Measurements from ENCODE around the gene ILKAP. TPM values are rescaled to one million over a fixed set of nuclear protein-coding genes. Genes with fewer than 3 reads are reported as not detected.

ILKAP gene
- total and polyA plus RNA-seq, 2 of the 4 experiments (the other 2 are of a cell fraction), result 13.3 to 44.2 TPM

DNA sequence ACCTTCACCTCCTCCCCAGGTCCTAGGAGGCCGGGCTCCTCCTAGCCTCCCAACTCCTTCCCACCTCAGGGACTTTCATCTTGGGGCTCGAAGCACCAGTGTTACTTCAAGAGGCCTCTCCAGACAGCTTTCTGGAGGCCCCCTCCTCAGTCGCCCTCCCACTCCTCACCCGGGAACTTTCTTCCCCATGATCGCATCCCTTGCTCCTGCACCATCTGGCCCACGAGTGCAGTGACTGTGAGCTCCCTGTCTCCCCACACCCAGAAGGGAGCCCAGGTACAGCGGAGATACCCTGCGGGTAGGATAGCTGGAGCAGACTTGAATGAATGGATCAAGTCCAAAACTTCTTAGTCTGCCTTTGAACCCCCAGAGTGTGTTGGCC lies 38.6 kb downstream of the ILKAP start (continued):
- TF ChIP-seq, protein P1, sequence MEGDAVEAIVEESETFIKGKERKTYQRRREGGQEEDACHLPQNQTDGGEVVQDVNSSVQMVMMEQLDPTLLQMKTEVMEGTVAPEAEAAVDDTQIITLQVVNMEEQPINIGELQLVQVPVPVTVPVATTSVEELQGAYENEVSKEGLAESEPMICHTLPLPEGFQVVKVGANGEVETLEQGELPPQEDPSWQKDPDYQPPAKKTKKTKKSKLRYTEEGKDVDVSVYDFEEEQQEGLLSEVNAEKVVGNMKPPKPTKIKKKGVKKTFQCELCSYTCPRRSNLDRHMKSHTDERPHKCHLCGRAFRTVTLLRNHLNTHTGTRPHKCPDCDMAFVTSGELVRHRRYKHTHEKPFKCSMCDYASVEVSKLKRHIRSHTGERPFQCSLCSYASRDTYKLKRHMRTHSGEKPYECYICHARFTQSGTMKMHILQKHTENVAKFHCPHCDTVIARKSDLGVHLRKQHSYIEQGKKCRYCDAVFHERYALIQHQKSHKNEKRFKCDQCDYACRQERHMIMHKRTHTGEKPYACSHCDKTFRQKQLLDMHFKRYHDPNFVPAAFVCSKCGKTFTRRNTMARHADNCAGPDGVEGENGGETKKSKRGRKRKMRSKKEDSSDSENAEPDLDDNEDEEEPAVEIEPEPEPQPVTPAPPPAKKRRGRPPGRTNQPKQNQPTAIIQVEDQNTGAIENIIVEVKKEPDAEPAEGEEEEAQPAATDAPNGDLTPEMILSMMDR (conservative IDR thresholded peaks at IDR 0.05; ENCODE audit: low read depth, low read length), result no peak
- no peak for TF ChIP-seq FOS (IDR thresholded peaks at IDR 0.05; ENCODE audit: low read depth, low read length)
- TF ChIP-seq CEBPB (IDR thresholded peaks at IDR 0.05; ENCODE audit: low read depth, low read length), result no peak

DNA sequence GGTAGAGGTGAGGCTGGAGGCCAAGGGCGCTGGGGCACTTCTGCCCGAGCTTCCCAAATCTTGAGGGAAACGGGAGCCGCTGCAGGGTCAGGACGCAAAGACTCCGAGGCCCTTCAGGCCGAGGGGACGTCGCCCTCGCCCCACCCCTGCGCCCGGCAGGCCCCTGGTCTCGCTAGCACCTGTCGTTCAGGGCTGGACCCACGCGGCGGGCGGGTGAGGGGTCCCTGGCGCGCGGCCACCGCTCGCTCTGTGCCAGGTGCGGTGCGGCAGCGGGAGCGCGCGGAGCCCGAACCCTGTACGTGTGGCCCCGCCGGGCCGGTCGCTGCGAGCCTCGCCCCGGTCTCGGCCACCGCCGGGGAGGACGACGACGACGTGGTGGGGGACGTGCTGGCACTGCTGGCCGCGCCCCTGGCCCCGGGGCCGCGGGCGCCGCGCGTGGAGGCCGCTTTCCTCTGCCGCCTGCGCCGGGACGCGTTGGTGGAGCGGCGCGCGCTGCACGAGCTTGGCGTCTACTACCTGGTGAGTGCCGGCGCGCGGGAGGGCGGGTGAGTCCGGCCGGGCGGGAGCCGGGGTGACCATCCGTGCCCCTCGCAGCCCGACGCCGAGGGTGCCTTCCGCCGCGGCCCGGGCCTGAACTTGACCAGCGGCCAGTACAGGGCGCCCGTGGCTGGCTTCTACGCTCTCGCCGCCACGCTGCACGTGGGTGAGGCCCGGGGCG lies 39.9 kb downstream of the ILKAP start:
- peak overlapping the region; percentile 66 for H2AFZ ChIP-seq (replicated peaks; ENCODE audit: low read length, poor library complexity)
- no peak overlapping the region for H4K91ac ChIP-seq (ENCODE audit: insufficient read depth, low read depth, low read length)
- 0 out of 2 replicates have a peak overlapping the region, but pooled peaks have one; percentile 5 for H2AK5ac ChIP-seq (ENCODE audit: low read depth, low read length)
- dilution Hi-C loops (cut with HindIII; ENCODE audit: low sequenced_read_pairs, unreplicated experiment) (no loop called here), intact Hi-C loops (cut with micrococcal nuclease) (no loop called here), in situ Hi-C loops (cut with MboI; ENCODE audit: low sequenced_read_pairs) (no loop called here)
- no peak overlapping the region for H3K14ac ChIP-seq (replicated peaks; ENCODE audit: low read depth, low read length)
- ChIA-PET CTCF (interaction anchor here (0.5 kb wide), 2 partner anchors 11 to 39 kb away, joined by 3 to 5 read pairs; no protein-coding TSS in a partner anchor), POLR2A (ENCODE audit: unreplicated experiment) (no interaction called here)
- H3K27ac ChIP-seq (ENCODE audit: insufficient read depth, low read length), result no peak overlapping the region
- H3K23ac ChIP-seq (ENCODE audit: low read depth, low read length), result no peak overlapping the region
- no peak overlapping the region for H2BK120ac ChIP-seq (ENCODE audit: low read depth, low read length)
- H3K9me1 ChIP-seq (ENCODE audit: insufficient read depth, low read length), result peaks cover 17% of the 10 kb centered on the region
- WGBS, 2 experiments (ENCODE audit: extremely low coverage in 2 of 2, insufficient read length in 1 of 2), result 18% methylated on average over 56 of the region's 95 CpGs; no CpG with 5 or more reads in 1 of the 2 experiments
- no peak overlapping the region for H3K56ac ChIP-seq (ENCODE audit: extremely low read depth, insufficient read depth, low read length)
- no peak overlapping the region for H2BK5ac ChIP-seq (ENCODE audit: low read depth, low read length, poor library complexity, severe bottlenecking)
- H3K79me1 ChIP-seq (ENCODE audit: low read depth in 1 of 2, low read length in 2 of 2), result peaks cover 3 to 14% of the 10 kb centered on the region in 2 experiments; a peak in 3 of 4 replicates
- H3K4me3 ChIP-seq (ENCODE audit: insufficient read depth, low read depth, low read length), result no peak overlapping the region
- H3K18ac ChIP-seq (ENCODE audit: low read depth, low read length), result no peak overlapping the region
- peaks cover 2% of the 10 kb centered on the region; the same call in 1 of the 2 replicates for H3K27me3 ChIP-seq (ENCODE audit: control insufficient read depth, insufficient read depth, low read length)
- BruUV-seq (replicated peaks), result no TSS peak
- DNase-seq, result no peak
- H2AK9ac ChIP-seq (replicated peaks; ENCODE audit: low read depth, low read length, poor library complexity), result no peak overlapping the region
- H4K20me1 ChIP-seq (ENCODE audit: insufficient read depth, low read length), result no peaks in the 10 kb centered on the region
- no peak overlapping the region for H4K5ac ChIP-seq (ENCODE audit: low read depth, low read length)
- no peak for ATAC-seq (ENCODE audit: low read depth)
- H3K36me3 ChIP-seq (ENCODE audit: control insufficient read depth, insufficient read depth, low read length), result peaks cover 10% of the 10 kb centered on the region; the same call in 1 of the 2 replicates
- H2BK20ac ChIP-seq (ENCODE audit: low read depth, low read length), result no peak overlapping the region
- no peaks in the 10 kb centered on the region for H3K9me3 ChIP-seq (ENCODE audit: control insufficient read depth, insufficient read depth, low read length)
- no peak overlapping the region for H3K4me2 ChIP-seq (ENCODE audit: low read depth, low read length)
- H2BK15ac ChIP-seq (ENCODE audit: low read depth, low read length), result no peak overlapping the region
- no peak overlapping the region for H3K9ac ChIP-seq (ENCODE audit: low read depth, low read length)
- peaks cover 27% of the 10 kb centered on the region for H3K4me1 ChIP-seq (ENCODE audit: control insufficient read depth, insufficient read depth, low read length)
- no peak overlapping the region for H4K8ac ChIP-seq (ENCODE audit: low read depth in 2 of 2, low read length in 2 of 2)
- no peak overlapping the region for H3K4ac ChIP-seq (ENCODE audit: low read depth, low read length)
- TF ChIP-seq RAD21 (IDR thresholded peaks at IDR 0.05; ENCODE audit: low read length) (no peak), SMC3 (IDR thresholded peaks at IDR 0.05; ENCODE audit: low read depth, low read length) (no peak), RCOR1 (IDR thresholded peaks at IDR 0.05; ENCODE audit: insufficient replicate concordance, low read length) (no peak), CHD1 (IDR thresholded peaks at IDR 0.05; ENCODE audit: low read depth, low read length) (no peak), FOS (IDR thresholded peaks at IDR 0.05; ENCODE audit: low read depth, low read length) (no peak), MXI1 (IDR thresholded peaks at IDR 0.05; ENCODE audit: borderline replicate concordance, low read depth, low read length) (no peak), BHLHE40 (IDR thresholded peaks at IDR 0.05; ENCODE audit: low read depth, low read length) (no peak), NFE2L2 (IDR thresholded peaks at IDR 0.05; ENCODE audit: low read depth, low read length) (no peak)
- TF ChIP-seq, protein P2, sequence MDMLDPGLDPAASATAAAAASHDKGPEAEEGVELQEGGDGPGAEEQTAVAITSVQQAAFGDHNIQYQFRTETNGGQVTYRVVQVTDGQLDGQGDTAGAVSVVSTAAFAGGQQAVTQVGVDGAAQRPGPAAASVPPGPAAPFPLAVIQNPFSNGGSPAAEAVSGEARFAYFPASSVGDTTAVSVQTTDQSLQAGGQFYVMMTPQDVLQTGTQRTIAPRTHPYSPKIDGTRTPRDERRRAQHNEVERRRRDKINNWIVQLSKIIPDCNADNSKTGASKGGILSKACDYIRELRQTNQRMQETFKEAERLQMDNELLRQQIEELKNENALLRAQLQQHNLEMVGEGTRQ (IDR thresholded peaks at IDR 0.05; ENCODE audit: low read depth, low read length), result no peak
- TF ChIP-seq, protein P1 (conservative IDR thresholded peaks at IDR 0.05; ENCODE audit: low read depth, low read length), result no peak
